ENCODE data around the gene COPS7A. TPM values are rescaled to one million over a fixed set of nuclear protein-coding genes. Genes with fewer than 3 reads are reported as not detected.

Gene COPS7A
- total and polyA plus RNA-seq, 9 of the 15 experiments (the other 6 are each of a cell fraction or from before 2014, with no cell fraction given): 12.7 to 36.0 (median 24.3) TPM

DNA sequence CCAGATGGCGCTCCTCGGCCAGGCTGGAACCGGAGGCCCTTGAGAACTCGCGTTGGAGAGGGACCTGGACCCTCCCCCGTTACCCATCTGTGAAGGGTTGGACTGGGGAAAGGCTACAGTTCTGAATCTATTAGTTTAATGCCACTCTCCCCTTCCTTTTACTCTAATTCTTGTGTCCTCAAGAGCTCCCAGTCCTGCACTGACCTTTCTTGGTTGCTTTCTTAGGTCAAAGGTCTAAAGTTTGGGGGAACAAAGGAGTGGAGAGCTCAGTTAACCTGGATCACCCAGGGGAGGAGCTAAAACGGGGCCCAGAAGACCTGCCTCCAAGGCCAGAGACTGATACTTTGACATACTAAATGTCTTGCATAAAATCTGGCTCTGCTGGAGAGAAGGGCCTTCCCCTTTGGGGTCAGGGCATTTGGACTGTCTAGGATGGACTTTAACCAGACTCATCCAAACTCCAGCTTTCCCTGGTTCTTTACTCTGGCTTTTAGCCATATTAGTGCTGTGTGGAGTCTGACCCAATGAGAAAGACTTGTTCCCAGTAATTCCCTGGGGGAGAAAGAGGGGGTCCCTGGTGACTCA lies 30.0 kb downstream of the COPS7A start (continued):
- TF ChIP-seq, protein P1, sequence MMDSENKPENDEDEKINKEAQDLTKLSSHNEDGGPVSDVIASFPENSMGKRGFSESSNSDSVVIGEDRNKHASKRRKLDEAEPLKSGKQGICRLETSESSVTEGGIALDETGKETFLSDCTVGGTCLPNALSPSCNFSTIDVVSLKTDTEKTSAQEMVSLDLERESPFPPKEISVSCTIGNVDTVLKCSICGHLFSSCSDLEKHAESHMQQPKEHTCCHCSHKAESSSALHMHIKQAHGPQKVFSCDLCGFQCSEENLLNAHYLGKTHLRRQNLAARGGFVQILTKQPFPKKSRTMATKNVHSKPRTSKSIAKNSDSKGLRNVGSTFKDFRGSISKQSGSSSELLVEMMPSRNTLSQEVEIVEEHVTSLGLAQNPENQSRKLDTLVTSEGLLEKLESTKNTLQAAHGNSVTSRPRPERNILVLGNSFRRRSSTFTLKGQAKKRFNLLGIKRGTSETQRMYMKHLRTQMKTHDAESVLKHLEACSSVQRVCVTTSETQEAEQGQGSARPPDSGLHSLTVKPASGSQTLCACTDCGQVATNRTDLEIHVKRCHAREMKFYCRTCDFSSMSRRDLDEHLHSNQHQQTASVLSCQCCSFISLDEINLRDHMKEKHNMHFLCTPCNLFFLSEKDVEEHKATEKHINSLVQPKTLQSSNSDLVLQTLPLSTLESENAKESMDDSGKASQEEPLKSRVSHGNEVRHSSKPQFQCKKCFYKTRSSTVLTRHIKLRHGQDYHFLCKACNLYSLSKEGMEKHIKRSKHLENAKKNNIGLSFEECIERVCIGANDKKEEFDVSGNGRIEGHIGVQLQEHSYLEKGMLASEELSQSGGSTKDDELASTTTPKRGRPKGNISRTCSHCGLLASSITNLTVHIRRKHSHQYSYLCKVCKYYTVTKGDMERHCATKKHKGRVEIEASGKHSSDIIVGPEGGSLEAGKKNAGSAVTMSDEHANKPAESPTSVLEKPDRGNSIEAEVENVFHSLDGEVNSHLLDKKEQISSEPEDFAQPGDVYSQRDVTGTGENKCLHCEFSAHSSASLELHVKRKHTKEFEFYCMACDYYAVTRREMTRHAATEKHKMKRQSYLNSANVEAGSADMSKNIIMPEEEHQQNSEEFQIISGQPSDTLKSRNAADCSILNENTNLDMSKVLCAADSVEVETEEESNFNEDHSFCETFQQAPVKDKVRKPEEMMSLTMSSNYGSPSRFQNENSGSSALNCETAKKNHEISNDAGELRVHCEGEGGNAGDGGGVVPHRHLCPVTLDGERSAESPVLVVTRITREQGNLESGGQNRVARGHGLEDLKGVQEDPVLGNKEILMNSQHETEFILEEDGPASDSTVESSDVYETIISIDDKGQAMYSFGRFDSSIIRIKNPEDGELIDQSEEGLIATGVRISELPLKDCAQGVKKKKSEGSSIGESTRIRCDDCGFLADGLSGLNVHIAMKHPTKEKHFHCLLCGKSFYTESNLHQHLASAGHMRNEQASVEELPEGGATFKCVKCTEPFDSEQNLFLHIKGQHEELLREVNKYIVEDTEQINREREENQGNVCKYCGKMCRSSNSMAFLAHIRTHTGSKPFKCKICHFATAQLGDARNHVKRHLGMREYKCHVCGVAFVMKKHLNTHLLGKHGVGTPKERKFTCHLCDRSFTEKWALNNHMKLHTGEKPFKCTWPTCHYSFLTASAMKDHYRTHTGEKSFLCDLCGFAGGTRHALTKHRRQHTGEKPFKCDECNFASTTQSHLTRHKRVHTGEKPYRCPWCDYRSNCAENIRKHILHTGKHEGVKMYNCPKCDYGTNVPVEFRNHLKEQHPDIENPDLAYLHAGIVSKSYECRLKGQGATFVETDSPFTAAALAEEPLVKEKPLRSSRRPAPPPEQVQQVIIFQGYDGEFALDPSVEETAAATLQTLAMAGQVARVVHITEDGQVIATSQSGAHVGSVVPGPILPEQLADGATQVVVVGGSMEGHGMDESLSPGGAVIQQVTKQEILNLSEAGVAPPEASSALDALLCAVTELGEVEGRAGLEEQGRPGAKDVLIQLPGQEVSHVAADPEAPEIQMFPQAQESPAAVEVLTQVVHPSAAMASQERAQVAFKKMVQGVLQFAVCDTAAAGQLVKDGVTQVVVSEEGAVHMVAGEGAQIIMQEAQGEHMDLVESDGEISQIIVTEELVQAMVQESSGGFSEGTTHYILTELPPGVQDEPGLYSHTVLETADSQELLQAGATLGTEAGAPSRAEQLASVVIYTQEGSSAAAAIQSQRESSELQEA (IDR thresholded peaks at IDR 0.05; ENCODE audit: low read depth): no peak
- TF ChIP-seq MCM3 (IDR thresholded peaks at IDR 0.05) (no peak), FOSL1 (tag; conservative IDR thresholded peaks at IDR 0.05) (peak; percentile 23; the same call in 1 of the 2 replicates), MAFG (tag; conservative IDR thresholded peaks at IDR 0.05) (no peak), LARP7 (IDR thresholded peaks at IDR 0.05) (no peak)
- TF ChIP-seq, protein P2, sequence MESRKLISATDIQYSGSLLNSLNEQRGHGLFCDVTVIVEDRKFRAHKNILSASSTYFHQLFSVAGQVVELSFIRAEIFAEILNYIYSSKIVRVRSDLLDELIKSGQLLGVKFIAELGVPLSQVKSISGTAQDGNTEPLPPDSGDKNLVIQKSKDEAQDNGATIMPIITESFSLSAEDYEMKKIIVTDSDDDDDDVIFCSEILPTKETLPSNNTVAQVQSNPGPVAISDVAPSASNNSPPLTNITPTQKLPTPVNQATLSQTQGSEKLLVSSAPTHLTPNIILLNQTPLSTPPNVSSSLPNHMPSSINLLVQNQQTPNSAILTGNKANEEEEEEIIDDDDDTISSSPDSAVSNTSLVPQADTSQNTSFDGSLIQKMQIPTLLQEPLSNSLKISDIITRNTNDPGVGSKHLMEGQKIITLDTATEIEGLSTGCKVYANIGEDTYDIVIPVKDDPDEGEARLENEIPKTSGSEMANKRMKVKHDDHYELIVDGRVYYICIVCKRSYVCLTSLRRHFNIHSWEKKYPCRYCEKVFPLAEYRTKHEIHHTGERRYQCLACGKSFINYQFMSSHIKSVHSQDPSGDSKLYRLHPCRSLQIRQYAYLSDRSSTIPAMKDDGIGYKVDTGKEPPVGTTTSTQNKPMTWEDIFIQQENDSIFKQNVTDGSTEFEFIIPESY (CRISPR knock-in tag; IDR thresholded peaks at IDR 0.05): 0 out of 2 replicates have a peak, but pooled peaks have one; percentile 9
- TF ChIP-seq, protein P3, sequence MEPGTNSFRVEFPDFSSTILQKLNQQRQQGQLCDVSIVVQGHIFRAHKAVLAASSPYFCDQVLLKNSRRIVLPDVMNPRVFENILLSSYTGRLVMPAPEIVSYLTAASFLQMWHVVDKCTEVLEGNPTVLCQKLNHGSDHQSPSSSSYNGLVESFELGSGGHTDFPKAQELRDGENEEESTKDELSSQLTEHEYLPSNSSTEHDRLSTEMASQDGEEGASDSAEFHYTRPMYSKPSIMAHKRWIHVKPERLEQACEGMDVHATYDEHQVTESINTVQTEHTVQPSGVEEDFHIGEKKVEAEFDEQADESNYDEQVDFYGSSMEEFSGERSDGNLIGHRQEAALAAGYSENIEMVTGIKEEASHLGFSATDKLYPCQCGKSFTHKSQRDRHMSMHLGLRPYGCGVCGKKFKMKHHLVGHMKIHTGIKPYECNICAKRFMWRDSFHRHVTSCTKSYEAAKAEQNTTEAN (CRISPR knock-in tag; IDR thresholded peaks at IDR 0.05): 0 out of 2 replicates have a peak, but pooled peaks have one; percentile 24
- TF ChIP-seq, protein P4, sequence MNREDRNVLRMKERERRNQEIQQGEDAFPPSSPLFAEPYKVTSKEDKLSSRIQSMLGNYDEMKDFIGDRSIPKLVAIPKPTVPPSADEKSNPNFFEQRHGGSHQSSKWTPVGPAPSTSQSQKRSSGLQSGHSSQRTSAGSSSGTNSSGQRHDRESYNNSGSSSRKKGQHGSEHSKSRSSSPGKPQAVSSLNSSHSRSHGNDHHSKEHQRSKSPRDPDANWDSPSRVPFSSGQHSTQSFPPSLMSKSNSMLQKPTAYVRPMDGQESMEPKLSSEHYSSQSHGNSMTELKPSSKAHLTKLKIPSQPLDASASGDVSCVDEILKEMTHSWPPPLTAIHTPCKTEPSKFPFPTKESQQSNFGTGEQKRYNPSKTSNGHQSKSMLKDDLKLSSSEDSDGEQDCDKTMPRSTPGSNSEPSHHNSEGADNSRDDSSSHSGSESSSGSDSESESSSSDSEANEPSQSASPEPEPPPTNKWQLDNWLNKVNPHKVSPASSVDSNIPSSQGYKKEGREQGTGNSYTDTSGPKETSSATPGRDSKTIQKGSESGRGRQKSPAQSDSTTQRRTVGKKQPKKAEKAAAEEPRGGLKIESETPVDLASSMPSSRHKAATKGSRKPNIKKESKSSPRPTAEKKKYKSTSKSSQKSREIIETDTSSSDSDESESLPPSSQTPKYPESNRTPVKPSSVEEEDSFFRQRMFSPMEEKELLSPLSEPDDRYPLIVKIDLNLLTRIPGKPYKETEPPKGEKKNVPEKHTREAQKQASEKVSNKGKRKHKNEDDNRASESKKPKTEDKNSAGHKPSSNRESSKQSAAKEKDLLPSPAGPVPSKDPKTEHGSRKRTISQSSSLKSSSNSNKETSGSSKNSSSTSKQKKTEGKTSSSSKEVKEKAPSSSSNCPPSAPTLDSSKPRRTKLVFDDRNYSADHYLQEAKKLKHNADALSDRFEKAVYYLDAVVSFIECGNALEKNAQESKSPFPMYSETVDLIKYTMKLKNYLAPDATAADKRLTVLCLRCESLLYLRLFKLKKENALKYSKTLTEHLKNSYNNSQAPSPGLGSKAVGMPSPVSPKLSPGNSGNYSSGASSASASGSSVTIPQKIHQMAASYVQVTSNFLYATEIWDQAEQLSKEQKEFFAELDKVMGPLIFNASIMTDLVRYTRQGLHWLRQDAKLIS (CRISPR knock-in tag; IDR thresholded peaks at IDR 0.05): no peak
- TF ChIP-seq, protein P5, sequence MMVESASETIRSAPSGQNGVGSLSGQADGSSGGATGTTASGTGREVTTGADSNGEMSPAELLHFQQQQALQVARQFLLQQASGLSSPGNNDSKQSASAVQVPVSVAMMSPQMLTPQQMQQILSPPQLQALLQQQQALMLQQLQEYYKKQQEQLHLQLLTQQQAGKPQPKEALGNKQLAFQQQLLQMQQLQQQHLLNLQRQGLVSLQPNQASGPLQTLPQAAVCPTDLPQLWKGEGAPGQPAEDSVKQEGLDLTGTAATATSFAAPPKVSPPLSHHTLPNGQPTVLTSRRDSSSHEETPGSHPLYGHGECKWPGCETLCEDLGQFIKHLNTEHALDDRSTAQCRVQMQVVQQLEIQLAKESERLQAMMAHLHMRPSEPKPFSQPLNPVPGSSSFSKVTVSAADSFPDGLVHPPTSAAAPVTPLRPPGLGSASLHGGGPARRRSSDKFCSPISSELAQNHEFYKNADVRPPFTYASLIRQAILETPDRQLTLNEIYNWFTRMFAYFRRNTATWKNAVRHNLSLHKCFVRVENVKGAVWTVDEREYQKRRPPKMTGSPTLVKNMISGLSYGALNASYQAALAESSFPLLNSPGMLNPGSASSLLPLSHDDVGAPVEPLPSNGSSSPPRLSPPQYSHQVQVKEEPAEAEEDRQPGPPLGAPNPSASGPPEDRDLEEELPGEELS (CRISPR knock-in tag; IDR thresholded peaks at IDR 0.05; ENCODE audit: borderline replicate concordance): no peak

Data from K562 (cell line).